HG03045 (cell line): Measurements from ENCODE around the gene POU2AF2.
"Not testable (repeated sequence)": the region's sequence is repeated elsewhere in the genome, so short reads cannot be mapped to it uniquely, and the experiment has no call there.

Source experiments
- ATAC-seq: cut with Tn5 transposase; IDR thresholded peaks from one replicate; pipeline ENCODE4 v1.9.1; 2021; ENCODE audit warnings: mild to moderate bottlenecking, moderate library complexity; ENCODE audit not compliant: unreplicated experiment

Gene POU2AF2

GRCh38 chr11:111245425-111245824 is at the start of gene POU2AF2:
POU2AF2 (plus strand) TSS chr11:111245725; CDS start chr11:111245854, 129 bp downstream.
- no peak for ATAC-seq

DNA sequence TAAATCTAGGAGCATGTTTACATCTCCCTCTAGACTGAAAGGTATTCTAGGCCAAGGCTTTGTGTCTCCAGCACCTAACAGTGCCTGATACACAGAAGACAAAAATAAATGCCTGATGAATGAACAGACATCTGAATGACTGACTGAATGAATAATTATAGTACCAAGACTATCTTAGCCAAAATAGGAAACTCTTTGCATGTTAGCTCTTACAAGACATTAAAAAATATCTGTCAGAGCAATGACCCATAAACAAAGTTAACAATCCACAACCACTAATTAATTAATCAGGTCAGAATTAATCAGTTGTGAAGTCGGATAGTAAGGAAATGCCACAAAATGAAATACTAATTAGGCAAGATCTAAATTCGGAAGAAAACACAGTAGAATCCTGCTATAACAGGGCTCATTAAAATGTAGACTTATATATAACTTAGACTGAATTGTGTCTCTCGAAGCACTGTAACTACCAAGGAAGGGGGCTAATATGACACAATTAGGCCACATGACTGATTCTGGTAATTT is 45.5 kb upstream of the POU2AF2 start:
- no peak for ATAC-seq

DNA sequence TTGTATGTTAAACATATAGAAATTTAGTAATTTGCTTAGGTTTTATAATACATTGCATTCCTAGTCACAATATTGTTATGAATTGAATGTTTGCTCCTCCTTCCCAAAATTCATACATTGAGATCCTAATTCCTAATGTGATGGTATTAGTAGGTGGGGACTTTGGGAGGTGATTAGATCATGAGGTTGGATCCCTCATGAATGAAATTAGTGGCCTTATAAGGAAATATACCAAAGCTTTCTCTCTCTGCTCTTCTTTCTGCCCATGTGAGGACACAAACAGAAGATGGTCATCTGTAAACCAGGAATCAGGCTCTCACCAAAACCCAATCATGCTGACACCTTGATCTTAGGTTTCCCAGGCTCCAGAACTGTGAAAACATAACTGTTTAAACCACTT is 41.3 kb upstream of the POU2AF2 start:
- no peak for ATAC-seq

DNA sequence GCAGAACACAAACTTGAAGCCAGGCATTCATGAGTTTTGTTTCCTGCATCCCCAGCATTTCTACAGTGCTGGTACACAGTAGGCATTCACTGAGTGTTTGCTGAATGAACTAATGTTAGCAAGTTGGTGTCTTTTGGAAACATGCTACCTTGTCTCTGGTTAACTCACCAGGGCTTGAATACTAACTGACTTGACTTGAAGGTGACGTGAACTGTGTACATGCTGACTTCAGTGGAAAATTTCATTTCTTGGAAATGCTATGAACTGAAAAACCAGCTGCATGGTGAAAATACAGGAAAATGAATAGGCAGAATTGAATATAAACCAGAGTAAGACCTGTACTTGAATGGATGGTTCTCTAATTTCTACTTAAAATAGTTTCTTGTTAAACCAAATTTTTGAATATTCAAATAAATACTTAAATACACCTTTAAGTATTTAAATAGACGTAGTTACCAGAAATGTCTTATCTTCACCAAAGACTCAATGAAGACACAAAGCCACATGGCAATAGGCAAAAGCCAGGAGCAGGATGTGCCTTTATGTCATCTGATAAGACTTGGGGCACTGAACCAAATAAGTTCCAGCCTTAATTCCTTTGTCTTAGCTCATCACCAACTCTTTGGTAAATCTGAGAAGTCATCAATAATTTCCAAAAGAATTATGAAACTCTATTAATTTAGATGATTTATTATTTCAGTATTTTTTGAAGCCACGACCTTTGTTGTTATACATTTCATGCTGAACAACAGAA is 39.7 kb upstream of the POU2AF2 start:
- ATAC-seq, result no peak

DNA sequence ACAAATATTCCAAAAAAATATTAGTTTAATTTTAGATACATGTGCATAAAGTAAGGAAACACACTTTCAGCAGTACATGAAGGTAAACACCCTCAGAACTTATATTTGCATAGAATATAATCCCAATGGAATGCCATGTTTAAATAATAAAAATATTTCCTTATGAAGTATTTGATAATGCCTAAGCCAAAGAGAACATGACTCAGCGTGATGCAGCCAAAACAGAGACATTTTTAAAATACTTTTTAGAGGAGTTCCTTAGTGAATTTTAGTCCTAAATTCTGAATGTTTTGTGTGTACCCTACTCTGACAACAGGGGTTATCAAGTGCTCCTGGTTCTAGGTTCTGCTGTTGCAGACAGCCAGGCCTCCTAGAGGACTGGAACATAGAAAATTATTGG is 39.1 kb upstream of the POU2AF2 start:
- ATAC-seq, result no peak

- ATAC-seq, result no peak
Measured at GRCh38 chr11:111207213-111207612, 38.3 kb upstream of the POU2AF2 start.

- no peak for ATAC-seq
Measured at GRCh38 chr11:111209543-111210355, 35.8 kb upstream of the POU2AF2 start.

DNA sequence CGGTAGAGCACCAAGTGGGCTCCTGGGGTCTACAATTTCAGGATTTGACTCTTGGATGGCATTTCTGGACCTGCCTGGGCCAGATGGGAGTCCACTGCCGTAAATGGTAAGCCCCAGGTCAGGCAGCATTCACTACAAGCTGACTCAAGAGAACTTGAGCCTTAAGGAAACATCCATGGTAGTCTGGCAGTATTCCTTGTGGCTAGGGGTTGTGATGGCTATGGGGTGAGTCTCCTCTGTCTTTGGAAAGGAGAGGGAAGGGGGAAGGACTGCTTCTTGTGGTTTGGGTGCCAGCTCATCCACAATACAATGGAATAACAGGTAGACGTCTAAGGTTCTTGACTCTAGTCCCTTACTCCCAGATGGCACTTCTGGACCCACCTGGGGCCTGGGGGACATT is 32.3 kb upstream of the POU2AF2 start:
- no peak for ATAC-seq

DNA sequence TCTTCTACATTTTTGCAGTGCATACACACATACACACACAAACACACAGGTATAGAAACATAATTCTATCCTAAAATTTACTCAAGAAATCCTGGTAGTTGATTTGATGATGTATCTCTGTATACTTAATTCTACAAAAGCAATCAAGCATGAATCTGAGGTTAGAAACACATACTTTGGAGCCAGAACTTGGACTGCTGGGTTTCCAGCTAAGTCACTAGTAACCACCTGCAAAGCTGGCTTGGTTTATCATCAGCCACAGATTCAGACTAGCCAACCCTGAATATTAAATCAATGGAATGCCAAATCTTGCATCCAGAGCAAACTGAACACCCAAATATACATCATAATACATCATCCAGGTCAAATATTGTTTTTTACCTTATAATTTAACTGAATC is 24.8 kb upstream of the POU2AF2 start:
- no peak for ATAC-seq

DNA sequence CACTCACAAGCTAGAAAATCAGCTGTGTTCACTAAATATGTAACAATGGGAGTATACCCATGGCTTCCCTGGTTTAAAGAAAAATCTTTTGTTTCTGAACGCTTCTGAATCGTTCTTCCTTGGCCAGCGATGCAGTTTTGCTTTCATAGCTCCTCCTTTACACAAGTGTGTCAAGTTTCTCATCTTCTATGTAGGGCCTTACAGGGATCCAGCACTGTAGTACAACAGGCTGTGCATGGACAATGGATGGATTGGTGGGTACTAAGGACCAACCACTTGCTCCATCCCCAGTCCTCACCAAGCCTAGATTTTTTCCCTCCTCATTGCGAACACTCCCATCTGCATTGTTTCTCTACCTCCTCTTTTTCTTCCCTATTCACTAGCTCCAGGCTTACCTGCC is 24.3 kb upstream of the POU2AF2 start:
- ATAC-seq, result no peak

- not testable (repeated sequence) for ATAC-seq
Measured at GRCh38 chr11:111221936-111222335, 23.6 kb upstream of the POU2AF2 start.

GRCh38 chr11:111222821-111223455 is 22.6 kb upstream of the POU2AF2 start:
- not testable (repeated sequence) for ATAC-seq

DNA sequence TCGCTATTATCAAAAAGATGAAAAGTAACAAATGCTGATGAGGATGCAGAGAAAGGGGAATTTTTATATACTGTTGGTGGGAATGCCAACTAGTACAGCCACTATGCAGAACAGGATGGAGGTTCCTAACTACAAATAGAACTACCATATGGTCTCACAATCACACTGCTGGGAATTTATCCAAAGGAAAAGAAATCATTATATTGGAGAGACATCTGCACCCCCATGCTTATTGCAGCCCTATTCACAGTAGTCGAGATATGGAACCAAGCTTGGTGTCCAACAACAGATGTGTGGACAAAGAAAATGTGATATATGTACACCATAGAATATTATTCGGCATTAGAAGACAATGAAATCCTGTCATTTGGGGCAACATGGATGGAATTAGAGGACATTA is 19.6 kb upstream of the POU2AF2 start:
- no peak for ATAC-seq

DNA sequence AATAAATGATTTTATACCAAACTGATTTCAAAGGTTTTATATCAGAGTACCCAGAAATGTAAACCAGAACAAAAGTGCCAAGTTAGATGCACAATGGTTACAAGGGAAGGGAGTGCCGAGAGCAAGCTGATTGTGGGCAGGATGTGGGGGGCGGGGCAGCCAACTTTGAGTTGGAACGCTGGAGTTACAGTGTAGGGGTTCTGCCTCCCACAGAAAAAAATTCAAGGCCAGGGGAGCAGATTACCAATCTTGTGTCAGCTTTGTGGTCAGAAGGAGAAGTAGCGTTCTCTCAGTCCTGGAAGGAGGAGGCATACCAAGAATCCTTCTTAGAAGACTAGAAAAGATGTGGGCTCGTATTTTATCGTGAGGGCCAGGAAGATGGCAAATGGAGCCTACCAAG is 15.9 kb upstream of the POU2AF2 start:
- ATAC-seq, result no peak

- peak; percentile 31 for ATAC-seq
Measured at GRCh38 chr11:111230122-111230465, 15.4 kb upstream of the POU2AF2 start.

- no peak for ATAC-seq
Measured at GRCh38 chr11:111231836-111232235, 13.7 kb upstream of the POU2AF2 start.

GRCh38 chr11:111236383-111236782 is 9.1 kb upstream of the POU2AF2 start:
- ATAC-seq, result no peak

GRCh38 chr11:111237926-111238325 is 7.6 kb upstream of the POU2AF2 start:
- ATAC-seq, result no peak

DNA sequence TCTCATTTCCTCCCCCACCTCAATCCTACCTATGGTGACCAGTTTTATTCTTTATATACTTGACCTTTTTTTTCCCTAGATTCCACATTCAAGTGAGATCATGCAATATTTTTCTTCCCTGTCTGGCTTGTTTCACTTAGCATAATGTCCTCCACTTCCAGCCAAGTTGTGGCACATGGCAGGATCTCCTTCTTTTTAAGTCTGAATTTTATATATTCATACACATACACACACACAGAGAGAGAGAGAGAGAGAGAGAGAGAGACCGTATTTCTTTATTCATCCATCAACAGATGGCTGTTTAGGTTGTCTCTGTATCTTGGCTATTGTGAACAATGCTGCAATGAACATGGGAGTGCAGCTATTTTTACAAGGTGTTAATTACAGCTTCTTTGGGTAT is 1.4 kb downstream of the POU2AF2 start:
- no peak for ATAC-seq

DNA sequence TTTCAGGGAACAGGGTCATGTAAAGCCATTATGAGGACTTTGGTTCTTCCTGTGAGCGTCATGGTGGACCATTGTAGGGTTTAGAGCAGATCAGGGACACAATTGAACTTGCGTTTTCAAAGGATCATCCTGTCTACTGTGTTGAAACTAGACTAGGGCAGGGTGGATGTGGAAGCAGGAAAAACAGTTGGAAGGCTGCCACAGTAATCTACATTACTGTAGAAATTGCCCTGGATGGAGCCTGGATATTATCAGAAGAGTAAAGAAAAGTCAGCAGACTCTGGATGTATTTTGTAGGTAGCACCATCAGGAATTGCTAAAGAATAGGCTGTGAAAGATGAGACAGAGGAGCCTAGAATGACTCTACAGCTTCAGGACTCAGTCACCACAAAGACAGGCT is 5.4 kb downstream of the POU2AF2 start:
- no peak for ATAC-seq

GRCh38 chr11:111253131-111253530 is 7.6 kb downstream of the POU2AF2 start:
- ATAC-seq, result no peak

DNA sequence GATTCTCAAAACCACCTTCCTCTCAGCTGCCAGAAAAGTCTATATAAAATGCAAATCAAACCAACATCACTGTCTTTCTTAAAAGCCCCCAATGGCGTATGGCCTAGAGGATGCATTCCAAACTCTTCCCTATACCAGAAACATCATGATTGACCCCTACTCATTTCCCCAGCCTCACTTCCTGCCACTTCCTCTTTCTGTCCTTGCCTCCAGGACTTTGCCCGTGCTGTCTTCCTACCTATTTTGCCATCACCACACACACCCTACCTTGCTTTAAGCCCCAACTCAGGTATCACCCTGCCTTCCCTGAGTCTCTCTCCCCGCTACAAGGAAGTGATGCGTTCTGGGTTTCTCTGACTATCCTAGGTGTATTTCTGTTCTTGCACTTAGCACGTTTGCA is 8.1 kb downstream of the POU2AF2 start:
- ATAC-seq, result no peak
